SK-N-MC (cell line): ENCODE results near the gene PLA2G2F.

ENCODE experiments used
- EZH2 ChIP-seq: fragments of 200-600 bp; sonication (generic); IDR thresholded peaks from one replicate; pipeline ENCODE4 v1.6.1; 2017; ENCODE audit warnings: antibody characterized with exemption
- FOXP2 ChIP-seq: optimal IDR thresholded peaks from 2 replicates; pipeline ENCODE3; 2011; ENCODE audit warnings: mild to moderate bottlenecking, moderate library complexity; ENCODE audit not compliant: insufficient read depth; ENCODE audit errors: extremely low read length, control extremely low read depth
- POLR2AphosphoS5 ChIP-seq: IDR thresholded peaks from 2 replicates; pipeline ENCODE4 v1.6.1; 2012; ENCODE audit warnings: mild to moderate bottlenecking, low read depth, low read length, borderline replicate concordance

- TF ChIP-seq POLR2AphosphoS5 (no peak), EZH2 (no peak), FOXP2 (no peak)
Measured at GRCh38 chr1:20150969-20151368, 11.8 kb downstream of the PLA2G2F start.
